Stomach (tissue), 4 donors: ENCODE results near the gene CSMD2.

ENCODE experiments used
- CTCF ChIP-seq, 7 experiments: fragments of 450-650 bp in 4 of 7; fragments of 200-600 bp in 3 of 7; sonication (generic) in 3 of 7; IDR thresholded peaks; one replicate each; pipeline ENCODE4 v1.5.1; 2016 to 2019; ENCODE audit warnings: antibody characterized with exemption in 7 of 7, control low read depth in 2 of 7, mild to moderate bottlenecking in 1 of 7
- EP300 ChIP-seq: sonication (generic); formaldehyde crosslinking; IDR thresholded peaks from one replicate; pipeline ENCODE4 v1.6.1; 2017; ENCODE audit warnings: antibody characterized with exemption
- POLR2A ChIP-seq, 4 donors: fragments of 450-650 bp; IDR thresholded peaks; one replicate each; pipeline ENCODE4 v1.6.1; 2016; ENCODE audit warnings: antibody characterized with exemption in 4 of 4, control low read depth in 2 of 4, mild to moderate bottlenecking in 1 of 4, moderate library complexity in 1 of 4
- POLR2AphosphoS5 ChIP-seq, 3 donors: sonication (generic); formaldehyde crosslinking; IDR thresholded peaks; one replicate each; pipeline ENCODE4 v1.6.1; 2016; ENCODE audit warnings: antibody characterized with exemption in 3 of 3

- no peak for TF ChIP-seq POLR2A (IDR thresholded peaks at IDR 0.05)
- no peak for TF ChIP-seq CTCF (IDR thresholded peaks at IDR 0.05)
- no peak for TF ChIP-seq POLR2AphosphoS5 (IDR thresholded peaks at IDR 0.05)
- TF ChIP-seq EP300 = no peak
Observed at GRCh38 chr1:33698361-33699035, 466.5 kb downstream of the CSMD2 start.
